ENCODE data around the gene HIVEP2. TPM values are rescaled to one million over a fixed set of nuclear protein-coding genes. Genes with fewer than 3 reads are reported as not detected.

Gene HIVEP2
- total and polyA plus RNA-seq, 2 of the 4 experiments (the other 2 are of a cell fraction), result 4.3 to 11.3 TPM

- H3K56ac ChIP-seq (ENCODE audit: extremely low read depth, insufficient read depth, low read length), result no peak overlapping the region
- no peak overlapping the region for H3K4me2 ChIP-seq (ENCODE audit: low read depth, low read length)
- H2BK120ac ChIP-seq (ENCODE audit: low read depth, low read length), result no peak overlapping the region
- no peak overlapping the region for H3K18ac ChIP-seq (ENCODE audit: low read depth, low read length)
- intact Hi-C loops (cut with micrococcal nuclease) (no loop called here), in situ Hi-C loops (cut with MboI; ENCODE audit: low sequenced_read_pairs) (no loop called here), dilution Hi-C loops (cut with HindIII; ENCODE audit: low sequenced_read_pairs, unreplicated experiment) (no loop called here)
- no peak overlapping the region for H4K91ac ChIP-seq (ENCODE audit: insufficient read depth, low read depth, low read length)
- no peak for ATAC-seq (ENCODE audit: low read depth)
- no peak overlapping the region for H3K27ac ChIP-seq (ENCODE audit: insufficient read depth, low read length)
- 84% methylated on average over 3 of the region's 4 CpGs; no CpG with 5 or more reads in 1 of the 2 experiments for WGBS, 2 experiments (ENCODE audit: extremely low coverage in 2 of 2, insufficient read length in 1 of 2)
- ChIA-PET CTCF (no interaction called here), POLR2A (ENCODE audit: unreplicated experiment) (no interaction called here)
- no peak overlapping the region for H2AFZ ChIP-seq (replicated peaks; ENCODE audit: low read length, poor library complexity)
- no peak overlapping the region for H3K4ac ChIP-seq (ENCODE audit: low read depth, low read length)
- H3K4me3 ChIP-seq (ENCODE audit: insufficient read depth, low read depth, low read length), result no peak overlapping the region
- H2BK20ac ChIP-seq (ENCODE audit: low read depth, low read length), result no peak overlapping the region
- H3K79me1 ChIP-seq (ENCODE audit: low read depth in 1 of 2, low read length in 2 of 2), result peaks cover 34 to 69% of the 10 kb centered on the region in 2 experiments
- H3K9me3 ChIP-seq (ENCODE audit: control insufficient read depth, insufficient read depth, low read length), result no peaks in the 10 kb centered on the region
- no peak overlapping the region for H3K9ac ChIP-seq (ENCODE audit: low read depth, low read length)
- no peak overlapping the region for H2BK15ac ChIP-seq (ENCODE audit: low read depth, low read length)
- no peaks in the 10 kb centered on the region for H3K27me3 ChIP-seq (ENCODE audit: control insufficient read depth, insufficient read depth, low read length)
- H3K4me1 ChIP-seq (ENCODE audit: control insufficient read depth, insufficient read depth, low read length), result no peaks in the 10 kb centered on the region; the same call in none of the 2 replicates
- H4K20me1 ChIP-seq (ENCODE audit: insufficient read depth, low read length), result no peaks in the 10 kb centered on the region
- no peak overlapping the region for H2AK5ac ChIP-seq (ENCODE audit: low read depth, low read length)
- no peak overlapping the region for H3K14ac ChIP-seq (replicated peaks; ENCODE audit: low read depth, low read length)
- no peak overlapping the region for H4K8ac ChIP-seq (ENCODE audit: low read depth in 2 of 2, low read length in 2 of 2)
- peaks cover 2% of the 10 kb centered on the region; the same call in 1 of the 2 replicates for H3K36me3 ChIP-seq (ENCODE audit: control insufficient read depth, insufficient read depth, low read length)
- TF ChIP-seq MAFK (IDR thresholded peaks at IDR 0.05; ENCODE audit: low read depth, low read length) (no peak), CEBPB (IDR thresholded peaks at IDR 0.05; ENCODE audit: low read depth, low read length) (no peak), FOS (IDR thresholded peaks at IDR 0.05; ENCODE audit: low read depth, low read length) (no peak), RAD21 (IDR thresholded peaks at IDR 0.05; ENCODE audit: low read length) (no peak), ELK1 (IDR thresholded peaks at IDR 0.05; ENCODE audit: borderline replicate concordance, low read depth, low read length) (no peak), CTCF (conservative IDR thresholded peaks at IDR 0.05; ENCODE audit: low read depth, low read length) (no peak), RFX5 (IDR thresholded peaks at IDR 0.05; ENCODE audit: low read depth, low read length) (no peak), CHD1 (IDR thresholded peaks at IDR 0.05; ENCODE audit: low read depth, low read length) (no peak), SMC3 (IDR thresholded peaks at IDR 0.05; ENCODE audit: low read depth, low read length) (no peak), BHLHE40 (IDR thresholded peaks at IDR 0.05; ENCODE audit: low read depth, low read length) (no peak), MXI1 (IDR thresholded peaks at IDR 0.05; ENCODE audit: borderline replicate concordance, low read depth, low read length) (no peak), USF2 (IDR thresholded peaks at IDR 0.05; ENCODE audit: low read depth, low read length) (no peak), RCOR1 (IDR thresholded peaks at IDR 0.05; ENCODE audit: insufficient replicate concordance, low read length) (no peak), POLR2A (IDR thresholded peaks at IDR 0.05; ENCODE audit: low read depth, low read length) (no peak), MAZ (IDR thresholded peaks at IDR 0.05; ENCODE audit: borderline replicate concordance, low read depth, low read length) (no peak), NFE2L2 (IDR thresholded peaks at IDR 0.05; ENCODE audit: low read depth, low read length) (no peak)
- H4K5ac ChIP-seq (ENCODE audit: low read depth, low read length), result no peak overlapping the region
- BruUV-seq (replicated peaks), result no TSS peak
- H3K9me1 ChIP-seq (ENCODE audit: insufficient read depth, low read length), result peaks cover 3% of the 10 kb centered on the region; the same call in 1 of the 2 replicates
- H2BK5ac ChIP-seq (ENCODE audit: low read depth, low read length, poor library complexity, severe bottlenecking), result no peak overlapping the region
- no peak for DNase-seq
- no peak overlapping the region for H2AK9ac ChIP-seq (replicated peaks; ENCODE audit: low read depth, low read length, poor library complexity)
- H3K23ac ChIP-seq (ENCODE audit: low read depth, low read length), result no peak overlapping the region
Observed at GRCh38 chr6:142912125-142912524, 32.9 kb downstream of the HIVEP2 start.
